Natural killer cell (primary cell): ENCODE data around the gene SRGAP3. TPM values are rescaled to one million over a fixed set of nuclear protein-coding genes. Genes with fewer than 3 reads are reported as not detected.

Experiments used
- ATAC-seq, 3 donors: fragments of 150-1000 bp in 2 of 3; fragments of 200-7000 bp in 1 of 3; cut with Tn5 transposase; 1 replicate in 1 of 3; 2 replicates in 2 of 3; pipeline ENCODE4 v1.10.0; 2021; ENCODE audit warnings: mild to moderate bottlenecking in 2 of 3, moderate library complexity in 2 of 3
- DNase-seq, 2 donors: peaks; one replicate each; pipeline versions ENCODE4 v3.0.0 to v3.0.0-alpha.2; 2013 to 2021; ENCODE audit warnings: mixed read lengths in 1 of 2
- H3K27ac ChIP-seq: one replicate; pipeline ENCODE4 v1.5.1; 2013; ENCODE audit warnings: mild to moderate bottlenecking, low read length
- H3K27me3 ChIP-seq: one replicate; pipeline ENCODE4 v1.6.1; 2013; ENCODE audit warnings: low read length; ENCODE audit not compliant: control insufficient read depth, insufficient read depth
- H3K36me3 ChIP-seq: one replicate; pipeline ENCODE4 v1.6.1; 2013; ENCODE audit warnings: low read length; ENCODE audit not compliant: control insufficient read depth, insufficient read depth
- H3K4me1 ChIP-seq: one replicate; pipeline ENCODE4 v1.6.1; 2013; ENCODE audit warnings: low read length; ENCODE audit not compliant: control insufficient read depth, insufficient read depth
- H3K4me3 ChIP-seq: one replicate; pipeline ENCODE4 v1.5.1; 2013; ENCODE audit warnings: low read length
- H3K9me3 ChIP-seq: one replicate; pipeline ENCODE4 v1.6.1; 2013; ENCODE audit warnings: low read length; ENCODE audit not compliant: control insufficient read depth, insufficient read depth
- H3K27ac Mint-ChIP-seq, 2 donors: one replicate each; pipeline ENCODE4 v1.8.0; 2022; ENCODE audit warnings: mild to moderate bottlenecking in 2 of 2, mixed read lengths in 2 of 2, moderate library complexity in 1 of 2
- H3K27me3 Mint-ChIP-seq, 2 donors: one replicate each; pipeline ENCODE4 v1.8.0; 2022; ENCODE audit warnings: low read depth in 2 of 2, mixed read lengths in 2 of 2
- H3K36me3 Mint-ChIP-seq: one replicate; pipeline ENCODE4 v1.8.0; 2022; ENCODE audit warnings: mixed read lengths
- H3K4me1 Mint-ChIP-seq, 2 donors: one replicate each; pipeline ENCODE4 v1.8.0; 2022; ENCODE audit warnings: mixed read lengths in 2 of 2
- H3K4me3 Mint-ChIP-seq: one replicate; pipeline ENCODE4 v1.8.0; 2022; ENCODE audit warnings: mild to moderate bottlenecking, moderate library complexity, mixed read lengths
- H3K9me3 Mint-ChIP-seq, 2 donors: one replicate each; pipeline ENCODE4 v1.8.0; 2022; ENCODE audit warnings: mixed read lengths in 2 of 2
- CTCF ChIP-seq: fragments of 200-600 bp; IDR thresholded peaks from one replicate; pipeline ENCODE4 v1.8.0; 2022; ENCODE audit warnings: antibody characterized with exemption
- WGBS: methylation state at CpG from one replicate; pipeline ENCODE4 v1.1.7; 2013; ENCODE audit warnings: missing lambda C conversion rate; ENCODE audit not compliant: insufficient coverage; 5-methylcytosine and 5-hydroxymethylcytosine counted together
- intact Hi-C: fragments of 100-400 bp; cut with micrococcal nuclease; formaldehyde crosslinking; loops from one replicate; pipeline ENCODE4 v1.14.2; 2022
- total RNA-seq, 4 donors: library from RNA; stranded (reverse); fragments of 120-200 nt in 1 of 4; gene quantifications; one replicate each; pipeline versions ENCODE4 v1.2.3 to v1.2.4, GENCODE V29; 2013 to 2022

SRGAP3 gene
- total RNA-seq, 3 donors from 2014 or later (not counting 1 experiment from before 2014, with no cell fraction given): 2.5 to 14.9 (median 3.0) TPM

GRCh38 chr3:8996216-8996615, 253.2 kb downstream of the SRGAP3 start:
- H3K4me3 Mint-ChIP-seq: no peak overlapping the region
- no peak for ATAC-seq
- intact Hi-C loops: no loop called here
- no peak for TF ChIP-seq CTCF
- no peaks in the 10 kb centered on the region for H3K36me3 Mint-ChIP-seq
- H3K4me1 Mint-ChIP-seq: no peaks in the 10 kb centered on the region
- no peak overlapping the region for H3K4me3 ChIP-seq
- no peaks in the 10 kb centered on the region for H3K4me1 ChIP-seq
- H3K9me3 ChIP-seq: no peaks in the 10 kb centered on the region
- H3K27ac ChIP-seq: no peak overlapping the region
- no peak overlapping the region for H3K27ac Mint-ChIP-seq
- DNase-seq: no peak
- no peaks in the 10 kb centered on the region for H3K36me3 ChIP-seq
- no peaks in the 10 kb centered on the region for H3K9me3 Mint-ChIP-seq
- no peaks in the 10 kb centered on the region for H3K27me3 Mint-ChIP-seq
- no peaks in the 10 kb centered on the region for H3K27me3 ChIP-seq
- WGBS: 95% methylated on average over 2 of the region's 2 CpGs

GRCh38 chr3:8994226-8994625, 255.2 kb downstream of the SRGAP3 start:
- no peaks in the 10 kb centered on the region for H3K4me1 ChIP-seq
- no peaks in the 10 kb centered on the region for H3K27me3 ChIP-seq
- DNase-seq: no peak
- no peaks in the 10 kb centered on the region for H3K36me3 ChIP-seq
- Mint-ChIP-seq H3K27me3 (no peaks in the 10 kb centered on the region), H3K27ac (no peak overlapping the region), H3K36me3 (no peaks in the 10 kb centered on the region), H3K9me3 (no peaks in the 10 kb centered on the region), H3K4me1 (no peaks in the 10 kb centered on the region), H3K4me3 (no peak overlapping the region)
- H3K4me3 ChIP-seq: no peak overlapping the region
- intact Hi-C loops: no loop called here
- WGBS: 92% methylated on average over 15 of the region's 15 CpGs
- TF ChIP-seq CTCF: no peak
- ATAC-seq: no peak
- H3K27ac ChIP-seq: no peak overlapping the region
- no peaks in the 10 kb centered on the region for H3K9me3 ChIP-seq

GRCh38 chr3:8993331-8993730, 256.1 kb downstream of the SRGAP3 start:
- no peak for ATAC-seq
- Mint-ChIP-seq H3K4me1 (no peaks in the 10 kb centered on the region), H3K27me3 (no peaks in the 10 kb centered on the region), H3K9me3 (no peaks in the 10 kb centered on the region), H3K36me3 (no peaks in the 10 kb centered on the region), H3K27ac (no peak overlapping the region), H3K4me3 (no peak overlapping the region)
- Histone ChIP-seq H3K4me1 (no peaks in the 10 kb centered on the region), H3K27ac (no peak overlapping the region), H3K27me3 (no peaks in the 10 kb centered on the region), H3K36me3 (no peaks in the 10 kb centered on the region), H3K9me3 (no peaks in the 10 kb centered on the region), H3K4me3 (no peak overlapping the region)
- intact Hi-C loops: no loop called here
- WGBS: 76% methylated on average over 5 of the region's 5 CpGs
- no peak for DNase-seq
- TF ChIP-seq CTCF: no peak

- Mint-ChIP-seq H3K27ac (no peak overlapping the region), H3K36me3 (no peaks in the 10 kb centered on the region), H3K9me3 (no peaks in the 10 kb centered on the region), H3K27me3 (no peaks in the 10 kb centered on the region), H3K4me1 (no peaks in the 10 kb centered on the region), H3K4me3 (no peak overlapping the region)
- 89% methylated on average over 11 of the region's 11 CpGs for WGBS
- Histone ChIP-seq H3K27me3 (no peaks in the 10 kb centered on the region), H3K4me1 (peaks cover under 1% of the 10 kb centered on the region), H3K9me3 (no peaks in the 10 kb centered on the region), H3K4me3 (no peak overlapping the region), H3K36me3 (no peaks in the 10 kb centered on the region), H3K27ac (no peak overlapping the region)
- ATAC-seq (no peak), DNase-seq (no peak)
- intact Hi-C loops: no loop called here
- TF ChIP-seq CTCF: no peak
Measured at GRCh38 chr3:8992854-8993253, 256.6 kb downstream of the SRGAP3 start.
